Osteocyte (in vitro differentiated cells): ENCODE data around the gene NRXN3. TPM values are rescaled to one million over a fixed set of nuclear protein-coding genes. Genes with fewer than 3 reads are reported as not detected.

Experiments used
- DNase-seq: peaks from one replicate; pipeline ENCODE4 v3.0.0; 2021; ENCODE audit warnings: mixed read lengths; ENCODE audit not compliant: unreplicated experiment; ENCODE audit errors: extremely low spot score
- H3K27ac Mint-ChIP-seq: one replicate; pipeline ENCODE4 v1.8.0; 2021; ENCODE audit warnings: mild to moderate bottlenecking, mixed read lengths; ENCODE audit not compliant: unreplicated experiment
- H3K27me3 Mint-ChIP-seq: one replicate; pipeline ENCODE4 v1.8.0; 2021; ENCODE audit warnings: mixed read lengths; ENCODE audit not compliant: unreplicated experiment
- H3K36me3 Mint-ChIP-seq: one replicate; pipeline ENCODE4 v1.8.0; 2021; ENCODE audit warnings: mixed read lengths; ENCODE audit not compliant: unreplicated experiment
- H3K4me1 Mint-ChIP-seq: one replicate; pipeline ENCODE4 v1.8.0; 2021; ENCODE audit warnings: mixed read lengths; ENCODE audit not compliant: unreplicated experiment
- H3K4me3 Mint-ChIP-seq: one replicate; pipeline ENCODE4 v1.8.0; 2021; ENCODE audit warnings: mild to moderate bottlenecking, moderate library complexity, mixed read lengths; ENCODE audit not compliant: unreplicated experiment
- H3K9me3 Mint-ChIP-seq: one replicate; pipeline ENCODE4 v1.8.0; 2021; ENCODE audit warnings: mixed read lengths; ENCODE audit not compliant: unreplicated experiment
- total RNA-seq: library from RNA; stranded (reverse); gene quantifications from 2 replicates; pipeline ENCODE4 v1.2.1, GENCODE V29; 2021
- TF ChIP-seq, protein P1 (sequence below): fragments of 200-600 bp; sonication (generic); IDR thresholded peaks from 2 replicates; pipeline ENCODE4 v1.5.0; 2021; ENCODE audit warnings: antibody characterized with exemption, mild to moderate bottlenecking, moderate library complexity

The NRXN3 gene
- total RNA-seq, 1 donor from 2014 or later = 26.5 TPM

DNA sequence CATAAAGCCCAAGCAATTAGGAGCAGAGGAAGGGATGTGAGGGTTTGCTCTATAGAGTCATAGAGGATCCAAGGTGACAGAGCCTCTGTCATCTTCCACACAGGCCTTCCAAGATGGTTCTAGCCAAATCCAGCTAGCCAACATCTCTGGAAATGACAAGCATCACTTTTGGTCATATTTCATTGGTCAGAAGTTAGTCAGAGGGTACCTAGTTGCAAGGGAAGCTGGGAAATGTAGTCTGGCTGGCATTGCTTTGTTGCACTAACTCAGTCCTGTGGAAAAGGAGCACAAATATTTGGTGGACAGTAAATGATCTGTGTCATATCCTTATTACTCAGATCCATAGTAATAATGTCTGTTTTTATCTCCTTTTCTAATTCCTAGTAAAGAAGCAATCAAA, 715.7 kb downstream of the NRXN3 start:
- TF ChIP-seq, protein P1, sequence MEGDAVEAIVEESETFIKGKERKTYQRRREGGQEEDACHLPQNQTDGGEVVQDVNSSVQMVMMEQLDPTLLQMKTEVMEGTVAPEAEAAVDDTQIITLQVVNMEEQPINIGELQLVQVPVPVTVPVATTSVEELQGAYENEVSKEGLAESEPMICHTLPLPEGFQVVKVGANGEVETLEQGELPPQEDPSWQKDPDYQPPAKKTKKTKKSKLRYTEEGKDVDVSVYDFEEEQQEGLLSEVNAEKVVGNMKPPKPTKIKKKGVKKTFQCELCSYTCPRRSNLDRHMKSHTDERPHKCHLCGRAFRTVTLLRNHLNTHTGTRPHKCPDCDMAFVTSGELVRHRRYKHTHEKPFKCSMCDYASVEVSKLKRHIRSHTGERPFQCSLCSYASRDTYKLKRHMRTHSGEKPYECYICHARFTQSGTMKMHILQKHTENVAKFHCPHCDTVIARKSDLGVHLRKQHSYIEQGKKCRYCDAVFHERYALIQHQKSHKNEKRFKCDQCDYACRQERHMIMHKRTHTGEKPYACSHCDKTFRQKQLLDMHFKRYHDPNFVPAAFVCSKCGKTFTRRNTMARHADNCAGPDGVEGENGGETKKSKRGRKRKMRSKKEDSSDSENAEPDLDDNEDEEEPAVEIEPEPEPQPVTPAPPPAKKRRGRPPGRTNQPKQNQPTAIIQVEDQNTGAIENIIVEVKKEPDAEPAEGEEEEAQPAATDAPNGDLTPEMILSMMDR = no peak
- no peak overlapping the region for H3K27ac Mint-ChIP-seq
- H3K9me3 Mint-ChIP-seq = no peaks in the 10 kb centered on the region
- no peaks in the 10 kb centered on the region for H3K36me3 Mint-ChIP-seq
- DNase-seq = no peak
- peaks cover 20% of the 10 kb centered on the region for H3K27me3 Mint-ChIP-seq
- no peak overlapping the region for H3K4me3 Mint-ChIP-seq
- no peaks in the 10 kb centered on the region for H3K4me1 Mint-ChIP-seq

GRCh38 chr14:78897443-78897842, 727.3 kb downstream of the NRXN3 start:
- TF ChIP-seq, protein P1 = no peak
- Mint-ChIP-seq H3K4me1 (no peaks in the 10 kb centered on the region), H3K36me3 (no peaks in the 10 kb centered on the region), H3K4me3 (no peak overlapping the region), H3K27ac (no peak overlapping the region), H3K27me3 (peaks cover 39% of the 10 kb centered on the region), H3K9me3 (no peaks in the 10 kb centered on the region)
- no peak for DNase-seq

- Mint-ChIP-seq H3K27me3 (peaks cover 49% of the 10 kb centered on the region), H3K27ac (no peak overlapping the region), H3K4me1 (no peaks in the 10 kb centered on the region), H3K9me3 (no peaks in the 10 kb centered on the region), H3K36me3 (no peaks in the 10 kb centered on the region), H3K4me3 (no peak overlapping the region)
- TF ChIP-seq, protein P1 = peak; percentile 66
- no peak for DNase-seq
These were observed 731.9 kb downstream of the NRXN3 start for GRCh38 chr14:78902010-78902623.

DNA sequence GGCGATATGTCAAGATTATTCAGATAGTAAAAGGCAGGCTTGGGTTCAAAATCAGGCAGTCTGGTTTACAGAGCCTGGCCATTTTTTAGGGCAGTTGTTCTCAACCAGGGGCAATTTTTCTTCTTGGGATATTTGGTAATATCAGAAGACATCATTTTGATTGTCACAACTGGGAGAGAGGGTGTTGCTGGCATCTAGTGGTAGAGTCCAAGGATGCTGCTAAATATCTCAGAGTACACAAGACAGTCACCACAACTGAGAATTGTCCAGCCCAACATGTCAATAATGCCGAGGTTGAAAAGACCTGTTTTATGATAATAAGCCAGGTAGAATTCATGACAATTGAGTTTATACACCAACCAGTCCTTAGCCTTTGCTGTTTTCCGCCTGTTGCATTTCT, 733.9 kb downstream of the NRXN3 start:
- H3K9me3 Mint-ChIP-seq = peaks cover 7% of the 10 kb centered on the region
- no peak for DNase-seq
- peaks cover 39% of the 10 kb centered on the region for H3K27me3 Mint-ChIP-seq
- no peak overlapping the region for H3K27ac Mint-ChIP-seq
- H3K4me1 Mint-ChIP-seq = no peaks in the 10 kb centered on the region
- TF ChIP-seq, protein P1 = no peak
- no peak overlapping the region for H3K4me3 Mint-ChIP-seq
- no peaks in the 10 kb centered on the region for H3K36me3 Mint-ChIP-seq

DNA sequence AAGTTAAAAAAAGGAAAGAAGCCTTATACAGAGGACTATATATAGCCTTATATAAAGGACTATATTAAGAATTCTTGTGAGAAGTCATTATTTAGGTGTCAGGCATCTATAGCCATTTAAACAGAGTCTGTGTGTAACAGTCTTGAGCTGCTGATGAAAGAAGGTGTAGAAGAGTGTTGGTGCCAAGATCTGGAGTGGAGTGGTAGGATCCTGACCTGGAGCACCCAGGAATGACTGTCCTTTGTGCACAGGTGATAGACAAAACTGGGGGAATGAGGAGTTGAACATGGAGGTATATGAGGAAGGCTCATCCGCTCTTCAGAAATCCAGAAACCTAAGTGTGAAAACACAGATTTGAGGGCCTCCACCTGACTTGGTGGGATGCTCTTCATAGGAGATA, 747.3 kb downstream of the NRXN3 start:
- TF ChIP-seq, protein P1 = no peak
- Mint-ChIP-seq H3K9me3 (no peaks in the 10 kb centered on the region), H3K4me1 (peaks cover 12% of the 10 kb centered on the region), H3K4me3 (no peak overlapping the region), H3K36me3 (no peaks in the 10 kb centered on the region), H3K27me3 (peaks cover 20% of the 10 kb centered on the region), H3K27ac (no peak overlapping the region)
- no peak for DNase-seq
